GM12801 (cell line): ENCODE results near the gene IL1R1.

ENCODE experiments used
- CTCF ChIP-seq: IDR thresholded peaks from one replicate; pipeline ENCODE4 v1.5.1; 2011; ENCODE audit warnings: control low read depth; ENCODE audit not compliant: insufficient read length; ENCODE audit errors: extremely low read depth

Gene IL1R1

GRCh38 chr2:102145934-102146333 lies 3.4 kb downstream of the IL1R1 start:
- no peak for TF ChIP-seq CTCF

- no peak for TF ChIP-seq CTCF
These were observed 5.4 kb downstream of the IL1R1 start for GRCh38 chr2:102147935-102148334.

GRCh38 chr2:102149243-102149642 lies 6.7 kb downstream of the IL1R1 start:
- no peak for TF ChIP-seq CTCF

- TF ChIP-seq CTCF = no peak
These were observed 7.3 kb downstream of the IL1R1 start for GRCh38 chr2:102149644-102150455.

- TF ChIP-seq CTCF = no peak
These were observed 11.8 kb downstream of the IL1R1 start for GRCh38 chr2:102154364-102154763.

GRCh38 chr2:102154946-102155702 lies 12.6 kb downstream of the IL1R1 start:
- TF ChIP-seq CTCF = no peak

GRCh38 chr2:102155703-102156515 lies 13.4 kb downstream of the IL1R1 start:
- TF ChIP-seq CTCF = no peak
